ENCODE data around the gene CCBE1.

The CCBE1 gene

DNA sequence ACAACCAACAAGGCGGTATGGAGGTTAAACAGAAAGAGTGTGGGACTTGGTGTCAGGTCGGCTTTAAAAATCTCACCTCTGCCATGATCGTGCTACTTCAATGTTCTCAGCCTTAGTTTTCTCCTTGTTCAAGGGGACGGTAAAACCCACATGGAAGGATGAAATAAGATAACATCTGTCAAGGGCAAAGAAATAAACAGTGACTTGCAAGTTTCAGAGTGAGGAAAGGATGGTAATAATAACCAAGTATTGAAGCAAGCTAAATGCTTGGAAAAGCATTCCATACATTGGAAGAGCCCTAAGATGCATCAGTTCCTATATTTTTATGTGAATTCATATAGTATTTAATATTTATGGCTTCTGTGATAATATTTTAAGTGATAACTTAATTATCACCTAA is 308.4 kb downstream of the CCBE1 start:
- TF ChIP-seq, protein P1, sequence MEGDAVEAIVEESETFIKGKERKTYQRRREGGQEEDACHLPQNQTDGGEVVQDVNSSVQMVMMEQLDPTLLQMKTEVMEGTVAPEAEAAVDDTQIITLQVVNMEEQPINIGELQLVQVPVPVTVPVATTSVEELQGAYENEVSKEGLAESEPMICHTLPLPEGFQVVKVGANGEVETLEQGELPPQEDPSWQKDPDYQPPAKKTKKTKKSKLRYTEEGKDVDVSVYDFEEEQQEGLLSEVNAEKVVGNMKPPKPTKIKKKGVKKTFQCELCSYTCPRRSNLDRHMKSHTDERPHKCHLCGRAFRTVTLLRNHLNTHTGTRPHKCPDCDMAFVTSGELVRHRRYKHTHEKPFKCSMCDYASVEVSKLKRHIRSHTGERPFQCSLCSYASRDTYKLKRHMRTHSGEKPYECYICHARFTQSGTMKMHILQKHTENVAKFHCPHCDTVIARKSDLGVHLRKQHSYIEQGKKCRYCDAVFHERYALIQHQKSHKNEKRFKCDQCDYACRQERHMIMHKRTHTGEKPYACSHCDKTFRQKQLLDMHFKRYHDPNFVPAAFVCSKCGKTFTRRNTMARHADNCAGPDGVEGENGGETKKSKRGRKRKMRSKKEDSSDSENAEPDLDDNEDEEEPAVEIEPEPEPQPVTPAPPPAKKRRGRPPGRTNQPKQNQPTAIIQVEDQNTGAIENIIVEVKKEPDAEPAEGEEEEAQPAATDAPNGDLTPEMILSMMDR (IDR thresholded peaks at IDR 0.05; ENCODE audit: insufficient read depth, low read depth, low read length, missing control alignments) = no peak
- H3K4me3 ChIP-seq (ENCODE audit: low read depth, low read length) = no peak overlapping the region
- no peak for DNase-seq (ENCODE audit: low read depth)

DNA sequence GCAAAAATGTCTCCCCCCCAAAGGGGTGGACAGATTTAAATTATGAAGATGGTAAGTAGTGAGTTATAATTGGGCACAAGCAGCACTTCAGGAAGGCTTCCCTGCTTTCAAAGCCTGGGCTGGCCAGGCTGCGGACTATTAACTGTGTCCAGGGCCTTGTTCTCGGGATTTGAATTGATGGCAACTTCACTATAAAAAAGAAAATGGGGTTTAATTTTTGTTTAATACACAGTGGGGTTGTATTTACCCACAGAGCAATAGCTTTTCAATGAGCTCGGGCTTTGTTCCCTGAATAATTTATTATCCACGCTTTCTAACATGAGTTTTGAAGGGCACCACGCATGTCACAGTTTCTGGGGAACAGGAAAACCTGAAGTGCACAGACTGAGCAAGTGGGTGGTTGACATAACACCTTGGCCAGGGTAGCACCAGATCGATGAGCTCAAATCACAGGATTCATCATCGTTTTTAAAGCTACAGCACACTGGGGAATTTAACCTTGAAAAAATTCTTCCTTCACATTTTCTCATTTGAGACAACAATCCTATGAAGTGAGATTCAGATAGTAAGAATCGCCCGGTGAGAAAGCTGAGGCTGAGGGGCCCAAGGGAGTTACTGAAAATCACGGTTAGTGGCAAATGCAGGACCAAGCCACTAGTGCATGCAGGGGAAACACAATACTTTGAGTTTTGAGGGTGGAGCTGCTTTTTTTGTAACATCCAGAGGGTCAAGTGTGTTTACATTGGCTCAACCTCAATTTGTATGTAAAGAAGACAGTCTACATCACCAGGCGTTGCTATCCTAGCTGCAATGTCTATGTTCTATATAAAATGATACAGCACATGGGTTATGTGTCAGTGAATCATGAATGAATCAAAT is 309.3 kb downstream of the CCBE1 start:
- TF ChIP-seq, protein P1 (IDR thresholded peaks at IDR 0.05; ENCODE audit: insufficient read depth, low read depth, low read length, missing control alignments) = no peak
- H3K4me3 ChIP-seq (ENCODE audit: low read depth, low read length) = no peak overlapping the region
- no peak for DNase-seq (ENCODE audit: low read depth)

DNA sequence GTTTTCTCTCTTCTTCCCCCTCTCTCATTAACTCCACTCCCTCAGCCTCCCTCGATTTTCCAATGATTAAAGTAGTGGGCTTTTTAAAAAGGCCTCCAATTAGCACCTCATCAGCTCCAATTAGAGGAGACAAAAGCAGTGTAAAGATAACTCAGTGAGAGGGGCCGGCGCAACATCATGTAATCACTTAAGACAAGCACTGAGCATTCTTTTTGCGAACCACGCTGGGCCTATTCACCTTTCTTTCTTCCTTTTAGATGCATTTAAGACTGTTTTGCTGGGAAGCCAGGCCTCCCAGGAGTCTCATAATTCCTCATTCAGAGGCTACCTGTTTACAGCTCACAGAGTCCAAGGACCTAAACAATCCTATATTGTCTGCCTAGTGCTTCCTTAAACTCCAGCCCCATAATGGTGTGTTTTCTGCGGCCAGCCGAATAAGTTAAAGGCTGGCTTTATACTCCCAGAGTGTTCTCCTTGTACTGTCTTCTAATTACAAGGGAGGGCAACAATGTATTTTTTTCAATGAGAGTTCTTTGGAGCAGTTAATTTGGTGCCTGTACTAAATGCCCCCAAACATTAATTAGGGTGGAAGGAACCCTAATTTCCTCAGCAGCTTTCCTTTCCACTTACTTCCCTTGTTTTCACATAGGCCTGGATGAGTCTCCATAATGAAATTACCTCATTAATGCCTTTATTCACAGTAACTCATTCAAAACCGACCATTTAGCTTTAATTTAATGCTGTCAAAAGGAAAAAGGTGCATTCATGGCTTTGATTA is 310.1 kb downstream of the CCBE1 start:
- no peak overlapping the region for H3K4me3 ChIP-seq (ENCODE audit: low read depth, low read length)
- TF ChIP-seq, protein P1 (IDR thresholded peaks at IDR 0.05; ENCODE audit: insufficient read depth, low read depth, low read length, missing control alignments) = no peak
- no peak for DNase-seq (ENCODE audit: low read depth)

DNA sequence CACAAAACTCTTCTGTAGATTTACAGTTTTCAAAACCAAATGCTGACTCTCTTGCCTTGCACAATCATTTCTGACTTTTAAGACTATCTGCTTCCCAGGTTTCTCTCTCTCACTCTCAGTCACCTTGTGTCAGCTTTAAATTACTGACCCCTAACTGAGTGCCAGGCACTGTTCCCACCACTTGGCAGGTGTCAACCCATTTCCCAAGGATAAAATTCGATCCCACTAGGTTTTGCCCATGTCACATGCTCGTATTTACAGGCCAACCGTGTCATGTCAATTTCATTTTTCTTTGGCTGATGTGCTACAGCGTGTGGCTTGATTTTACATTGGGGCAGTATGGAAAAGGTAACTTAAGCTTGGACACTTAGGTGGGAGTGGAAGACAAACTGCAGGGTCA is 312.0 kb downstream of the CCBE1 start:
- TF ChIP-seq, protein P1 (IDR thresholded peaks at IDR 0.05; ENCODE audit: insufficient read depth, low read depth, low read length, missing control alignments) = no peak

DNA sequence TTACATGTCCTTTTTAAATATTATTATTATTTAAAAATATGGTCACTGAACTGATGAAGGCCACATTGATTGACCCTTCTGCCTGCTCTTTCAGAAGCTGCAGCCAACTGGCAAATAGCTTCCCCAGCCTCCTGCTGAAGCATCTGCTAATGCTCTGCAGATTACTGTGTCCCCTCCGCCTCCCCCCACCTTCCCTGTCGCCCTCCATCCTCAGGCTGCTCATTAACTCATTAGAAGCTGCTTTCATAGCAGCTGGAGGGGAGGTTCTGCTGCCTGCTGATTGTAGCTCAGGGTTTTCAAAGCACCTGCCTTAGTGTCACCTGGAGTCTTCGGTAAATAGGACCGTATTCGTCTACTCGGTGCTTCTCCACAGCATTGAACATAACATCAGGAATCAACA is 313.4 kb downstream of the CCBE1 start:
- TF ChIP-seq, protein P1 (IDR thresholded peaks at IDR 0.05; ENCODE audit: insufficient read depth, low read depth, low read length, missing control alignments) = no peak
- DNase-seq (ENCODE audit: low read depth) = no peak
- no peak overlapping the region for H3K4me3 ChIP-seq (ENCODE audit: low read depth, low read length)

More for the DNA sequence above, 312.0 kb downstream of the CCBE1 start:
- DNase-seq (ENCODE audit: low read depth) = no peak
- no peak overlapping the region for H3K4me3 ChIP-seq (ENCODE audit: low read depth, low read length)

DNA sequence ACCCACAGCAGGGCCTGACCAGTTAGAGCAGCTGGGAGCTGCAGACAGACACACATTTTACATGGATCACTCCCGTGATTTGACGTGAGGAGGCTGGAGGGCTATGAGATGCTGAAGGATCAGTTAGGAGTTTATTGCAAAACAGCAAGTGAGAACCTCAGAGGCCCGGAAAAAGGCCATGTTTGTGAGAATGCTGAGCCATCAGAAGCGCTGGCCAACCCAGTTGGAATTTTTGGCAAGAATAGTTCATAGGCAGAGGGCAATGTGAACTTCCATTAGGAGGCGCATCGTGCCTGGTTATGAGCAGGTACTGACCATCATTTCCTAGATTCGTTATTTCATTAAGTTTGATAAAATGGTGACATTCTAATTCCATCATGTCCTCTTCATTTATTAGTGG is 314.8 kb downstream of the CCBE1 start:
- TF ChIP-seq, protein P1 (IDR thresholded peaks at IDR 0.05; ENCODE audit: insufficient read depth, low read depth, low read length, missing control alignments) = no peak
- no peak for DNase-seq (ENCODE audit: low read depth)
- no peak overlapping the region for H3K4me3 ChIP-seq (ENCODE audit: low read depth, low read length)

Data from GM12865 (cell line).